BLaER1 treated with 17β-estradiol and CSF1 and Interleukin-3, amounts not matched to agents 10 nM and 100 nM (cell line): Measurements from ENCODE around the gene SFXN4.

ENCODE experiments used
- H3K27ac ChIP-seq, 11 experiments: shearing (Covaris generic); formaldehyde crosslinking; 2 replicates each; pipeline ENCODE4 v1.8.1; 2022
- H3K27me3 ChIP-seq, 11 experiments: shearing (Covaris generic); formaldehyde crosslinking; 2 replicates each; pipeline ENCODE4 v1.8.1; 2022
- H3K36me3 ChIP-seq, 11 experiments: shearing (Covaris generic); formaldehyde crosslinking; 2 replicates each; pipeline ENCODE4 v1.8.1; 2022
- H3K4me1 ChIP-seq, 10 experiments: shearing (Covaris generic); formaldehyde crosslinking; 2 replicates each; pipeline ENCODE4 v1.8.1; 2022
- H3K4me2 ChIP-seq, 11 experiments: shearing (Covaris generic); formaldehyde crosslinking; 2 replicates each; pipeline ENCODE4 v1.8.1; 2022
- H3K4me3 ChIP-seq, 10 experiments: shearing (Covaris generic); formaldehyde crosslinking; 2 replicates each; pipeline ENCODE4 v1.8.1; 2022
- H3K9ac ChIP-seq, 11 experiments: shearing (Covaris generic); formaldehyde crosslinking; 2 replicates each; pipeline ENCODE4 v1.8.1; 2022
- H3K9me3 ChIP-seq, 11 experiments: shearing (Covaris generic); formaldehyde crosslinking; replicated peaks in 1 of 11; 2 replicates each; pipeline ENCODE4 v1.8.1; 2022
- H4K20me1 ChIP-seq, 11 experiments: shearing (Covaris generic); formaldehyde crosslinking; 2 replicates each; pipeline ENCODE4 v1.8.1; 2022
- Cebpa-rat ChIP-seq, 11 experiments: shearing (Covaris generic); IDR thresholded peaks; 2 replicates each; pipeline ENCODE4 v1.8.1; 2022

The SFXN4 gene

GRCh38 chr10:119177708-119178371 is 12.3 kb upstream of the SFXN4 start:
- H4K20me1 ChIP-seq, result peaks cover 0 to 36% (median 20%) of the 10 kb centered on the region in 11 experiments; a peak in 16 of 22 replicates
- H3K9me3 ChIP-seq, result peaks cover 0 to 3% (median 0%) of the 10 kb centered on the region in 11 experiments; a peak in 3 of 22 replicates
- H3K27me3 ChIP-seq, result no peaks in the 10 kb centered on the region
- no peak for TF ChIP-seq Cebpa-rat (IDR thresholded peaks at IDR 0.05)
- peak overlapping the region; percentile 67 to 82 (median 76) for H3K4me3 ChIP-seq
- H3K4me2 ChIP-seq, result peak overlapping the region; percentile 75 to 95 (median 92)
- H3K4me1 ChIP-seq, result peaks cover 27 to 44% (median 38%) of the 10 kb centered on the region in 10 experiments
- H3K27ac ChIP-seq, result peak overlapping the region; percentile 76 to 98 (median 94)
- H3K9ac ChIP-seq, result peak overlapping the region; percentile 85 to 97 (median 95)
- peaks cover 41 to 47% (median 45%) of the 10 kb centered on the region in 11 experiments for H3K36me3 ChIP-seq

DNA sequence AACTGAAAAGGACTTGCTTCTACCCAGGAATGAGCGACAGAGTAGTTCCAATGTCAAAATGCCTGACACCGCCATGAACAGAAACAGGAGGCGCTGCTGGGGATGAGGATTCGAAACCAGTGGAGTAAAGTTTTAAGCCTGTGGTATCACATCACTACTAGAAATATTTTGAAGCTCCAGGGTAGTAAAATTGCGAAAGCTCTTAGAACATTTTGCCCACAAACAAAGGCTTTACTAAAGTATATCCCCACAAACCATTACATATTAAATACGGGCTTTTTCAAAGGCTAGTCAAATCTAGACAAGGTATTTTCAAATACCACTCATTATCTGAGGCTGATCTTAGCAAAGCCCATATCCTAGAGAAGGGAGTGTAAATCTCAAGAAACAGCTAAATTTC is 10.7 kb upstream of the SFXN4 start:
- no peak overlapping the region for H3K4me3 ChIP-seq
- no peak for TF ChIP-seq Cebpa-rat (IDR thresholded peaks at IDR 0.05)
- H4K20me1 ChIP-seq, result peaks cover 0 to 36% (median 20%) of the 10 kb centered on the region in 11 experiments; a peak in 16 of 22 replicates
- peak overlapping the region in 1 of 11 experiments; percentile 3; a peak in 1 of 22 replicates for H3K27ac ChIP-seq
- H3K9me3 ChIP-seq, result no peaks in the 10 kb centered on the region
- peaks cover 58 to 63% (median 62%) of the 10 kb centered on the region in 11 experiments for H3K36me3 ChIP-seq
- no peaks in the 10 kb centered on the region for H3K27me3 ChIP-seq
- H3K9ac ChIP-seq, result peak overlapping the region in 6 of 11 experiments; percentile 6 to 56 (median 29); a peak in 7 of 22 replicates
- H3K4me2 ChIP-seq, result peak overlapping the region; percentile 34 to 95 (median 92); a peak in 14 of 22 replicates
- H3K4me1 ChIP-seq, result peaks cover 27 to 44% (median 38%) of the 10 kb centered on the region in 10 experiments

GRCh38 chr10:119174109-119174508 is 8.6 kb upstream of the SFXN4 start:
- Histone ChIP-seq H3K27ac (no peak overlapping the region), H3K9ac (no peak overlapping the region), H4K20me1 (peaks cover 0 to 44% (median 20%) of the 10 kb centered on the region in 11 experiments; a peak in 16 of 22 replicates), H3K9me3 (no peaks in the 10 kb centered on the region), H3K27me3 (no peaks in the 10 kb centered on the region), H3K4me1 (peaks cover 23 to 41% (median 34%) of the 10 kb centered on the region in 10 experiments), H3K4me2 (no peak overlapping the region), H3K36me3 (peaks cover 75 to 84% (median 82%) of the 10 kb centered on the region in 11 experiments), H3K4me3 (no peak overlapping the region)
- no peak for TF ChIP-seq Cebpa-rat (IDR thresholded peaks at IDR 0.05)

- no peak for TF ChIP-seq Cebpa-rat (IDR thresholded peaks at IDR 0.05)
- Histone ChIP-seq H3K4me3 (no peak overlapping the region), H3K4me2 (peak overlapping the region in 6 of 11 experiments; percentile 90 to 97 (median 94); a peak in 10 of 22 replicates), H3K9me3 (no peaks in the 10 kb centered on the region), H4K20me1 (peaks cover 0 to 12% (median 0%) of the 10 kb centered on the region in 11 experiments; a peak in 2 of 22 replicates), H3K4me1 (peaks cover 23 to 45% (median 33%) of the 10 kb centered on the region in 10 experiments), H3K36me3 (peaks cover 46 to 70% (median 58%) of the 10 kb centered on the region in 11 experiments), H3K27me3 (no peaks in the 10 kb centered on the region), H3K27ac (peak overlapping the region in 8 of 11 experiments; percentile 81 to 98 (median 94); a peak in 12 of 22 replicates), H3K9ac (peak overlapping the region in 5 of 11 experiments; percentile 92 to 98 (median 95); a peak in 4 of 22 replicates)
Measured at GRCh38 chr10:119167041-119167440, 1.5 kb upstream of the SFXN4 start.

GRCh38 chr10:119166564-119166963 is 1.1 kb upstream of the SFXN4 start:
- Histone ChIP-seq H3K9me3 (no peaks in the 10 kb centered on the region), H3K27me3 (no peaks in the 10 kb centered on the region), H3K4me2 (peak overlapping the region; percentile 90 to 97 (median 95)), H3K4me3 (peak overlapping the region in 3 of 10 experiments; percentile 76 to 78 (median 78); a peak in 4 of 20 replicates), H3K9ac (peak overlapping the region in 10 of 11 experiments; percentile 82 to 98 (median 94); a peak in 15 of 22 replicates), H4K20me1 (peaks cover 0 to 12% (median 0%) of the 10 kb centered on the region in 11 experiments; a peak in 2 of 22 replicates), H3K4me1 (peaks cover 23 to 49% (median 33%) of the 10 kb centered on the region in 10 experiments), H3K36me3 (peaks cover 46 to 70% (median 58%) of the 10 kb centered on the region in 11 experiments), H3K27ac (peak overlapping the region in 9 of 11 experiments; percentile 81 to 98 (median 96); a peak in 17 of 22 replicates)
- no peak for TF ChIP-seq Cebpa-rat (IDR thresholded peaks at IDR 0.05)

DNA sequence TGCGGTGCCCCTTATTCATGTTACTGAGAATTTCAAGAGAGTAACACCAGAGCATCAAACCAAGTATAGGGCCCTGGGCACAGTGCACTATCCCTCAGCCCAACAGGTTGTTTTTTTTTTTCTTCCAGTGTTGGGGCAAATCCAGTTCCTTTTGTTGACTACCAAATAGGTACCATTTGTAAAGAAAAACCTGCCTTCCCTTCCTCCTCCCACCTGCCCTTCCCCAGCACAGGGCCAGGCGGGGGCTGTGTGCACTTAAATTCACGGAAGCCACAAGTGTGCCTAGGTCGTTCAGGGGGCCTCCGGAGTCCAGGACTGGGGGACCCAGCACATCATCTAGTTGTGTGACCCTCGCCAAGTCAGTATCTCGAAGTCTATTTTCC is 595 bp upstream of the SFXN4 start:
- TF ChIP-seq Cebpa-rat (IDR thresholded peaks at IDR 0.05), result no peak
- H3K4me3 ChIP-seq, result peak overlapping the region; percentile 67 to 79 (median 73)
- no peaks in the 10 kb centered on the region for H3K27me3 ChIP-seq
- H3K4me1 ChIP-seq, result peaks cover 23 to 49% (median 33%) of the 10 kb centered on the region in 10 experiments
- H4K20me1 ChIP-seq, result peaks cover 0 to 12% (median 0%) of the 10 kb centered on the region in 11 experiments; a peak in 1 of 22 replicates
- peak overlapping the region; percentile 82 to 98 (median 92) for H3K9ac ChIP-seq
- peak overlapping the region; percentile 90 to 97 (median 95) for H3K4me2 ChIP-seq
- H3K27ac ChIP-seq, result peak overlapping the region; percentile 58 to 98 (median 96)
- no peaks in the 10 kb centered on the region for H3K9me3 ChIP-seq
- peaks cover 45 to 70% (median 58%) of the 10 kb centered on the region in 11 experiments for H3K36me3 ChIP-seq

- Histone ChIP-seq H3K9ac (no peak overlapping the region), H3K4me2 (peak overlapping the region in 4 of 11 experiments; percentile 9 to 32 (median 16); a peak in 6 of 22 replicates), H3K4me3 (no peak overlapping the region), H3K9me3 (no peaks in the 10 kb centered on the region), H3K27ac (no peak overlapping the region), H4K20me1 (no peaks in the 10 kb centered on the region), H3K27me3 (no peaks in the 10 kb centered on the region), H3K4me1 (peaks cover 23 to 49% (median 33%) of the 10 kb centered on the region in 10 experiments), H3K36me3 (peaks cover 48 to 70% (median 59%) of the 10 kb centered on the region in 11 experiments)
- no peak for TF ChIP-seq Cebpa-rat (IDR thresholded peaks at IDR 0.05)
Measured at GRCh38 chr10:119162452-119163092, 2.9 kb downstream of the SFXN4 start.

DNA sequence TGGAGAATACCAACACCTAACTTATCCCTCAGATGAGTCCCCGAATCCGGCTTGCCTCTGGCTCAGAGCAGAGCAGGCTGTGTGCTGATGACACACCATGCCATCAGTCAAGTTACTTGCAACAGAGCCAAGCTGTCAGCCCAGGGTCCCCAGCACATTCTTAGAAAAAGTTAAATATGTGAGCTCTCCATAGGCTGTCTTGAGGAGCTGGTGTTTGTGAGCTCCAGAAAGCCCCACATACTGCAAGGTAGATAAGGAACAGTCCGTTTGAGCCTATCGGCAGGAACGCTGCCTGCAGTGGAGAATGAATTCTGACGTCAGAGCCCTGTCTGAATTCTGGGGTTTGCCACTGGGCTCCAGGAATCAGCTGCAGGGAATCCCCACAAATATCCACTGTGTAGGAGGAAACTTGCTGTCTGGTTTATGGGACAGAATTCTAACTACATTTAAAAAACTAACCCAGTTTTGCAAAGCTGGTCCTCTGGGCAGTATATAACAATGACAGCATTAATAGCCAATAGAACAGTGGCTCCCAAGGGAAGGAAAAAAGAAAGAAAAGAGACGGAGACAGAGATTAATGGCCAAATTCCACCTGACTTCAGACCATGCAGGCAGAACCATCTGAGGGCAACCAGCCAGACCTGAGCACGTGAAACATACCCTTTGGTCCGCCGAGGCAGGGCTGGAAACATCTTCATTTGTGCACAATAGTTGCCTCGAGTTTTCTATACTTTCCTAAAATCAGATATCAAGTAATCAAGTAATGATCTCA is 3.6 kb downstream of the SFXN4 start:
- no peaks in the 10 kb centered on the region for H4K20me1 ChIP-seq
- H3K9ac ChIP-seq, result no peak overlapping the region
- H3K27me3 ChIP-seq, result no peaks in the 10 kb centered on the region
- H3K27ac ChIP-seq, result peak overlapping the region in 1 of 11 experiments; percentile 15; a peak in 1 of 22 replicates
- H3K4me2 ChIP-seq, result peak overlapping the region in 4 of 11 experiments; percentile 9 to 32 (median 16); a peak in 5 of 22 replicates
- no peak for TF ChIP-seq Cebpa-rat (IDR thresholded peaks at IDR 0.05)
- no peaks in the 10 kb centered on the region for H3K9me3 ChIP-seq
- H3K36me3 ChIP-seq, result peaks cover 51 to 70% (median 58%) of the 10 kb centered on the region in 11 experiments
- H3K4me1 ChIP-seq, result peaks cover 21 to 46% (median 31%) of the 10 kb centered on the region in 10 experiments
- no peak overlapping the region for H3K4me3 ChIP-seq
